ENCODE data around the gene CRACR2B. TPM values are rescaled to one million over a fixed set of nuclear protein-coding genes. Genes with fewer than 3 reads are reported as not detected.

Gene CRACR2B
- total and polyA plus RNA-seq, 2 of the 13 experiments (the other 11 are each of a cell fraction or from before 2014, with no cell fraction given), result 14.9 to 21.0 TPM

DNA sequence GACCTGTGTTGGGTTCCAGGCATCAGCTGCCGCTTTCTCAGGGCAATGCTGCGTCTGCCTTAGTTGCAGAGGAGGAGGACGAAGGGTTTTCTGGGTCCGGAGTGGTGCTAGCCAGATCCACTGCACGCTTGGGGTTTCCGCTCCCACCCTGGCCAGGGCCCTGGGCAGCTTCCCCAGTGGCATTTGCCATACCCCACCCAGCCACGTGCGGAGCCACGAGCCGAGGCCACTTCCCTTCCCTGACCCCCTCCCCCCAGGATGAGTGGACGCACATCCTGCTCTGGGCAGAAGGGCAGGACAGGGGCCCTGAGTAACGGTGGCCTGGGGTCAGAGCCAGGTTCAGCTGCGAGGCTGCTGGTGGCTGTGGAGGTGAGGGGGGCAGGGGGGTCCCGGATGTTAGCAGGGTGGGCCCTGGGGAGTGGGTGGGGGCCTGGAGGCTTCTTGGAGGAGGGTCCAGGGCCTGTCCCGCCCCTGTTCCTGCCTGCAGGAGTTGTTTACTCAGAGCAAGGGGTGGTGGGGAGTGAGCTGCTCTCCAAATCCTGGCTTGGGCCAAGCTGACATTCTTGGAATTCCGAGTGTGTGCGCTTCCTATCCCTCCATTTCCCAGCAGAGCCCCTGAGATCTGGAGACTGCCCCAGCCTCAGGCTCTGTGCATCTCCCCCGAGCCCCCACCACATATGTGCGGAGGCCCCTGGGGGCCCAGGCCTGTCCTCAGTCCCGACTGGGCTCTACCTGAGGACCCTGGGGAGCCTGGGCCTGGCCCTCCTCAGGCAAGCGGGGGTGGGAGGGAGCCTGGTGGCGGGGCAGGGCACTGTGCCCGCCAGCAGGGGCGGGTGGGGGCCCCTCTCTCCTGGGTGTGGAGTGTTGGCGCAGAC, 16.3 kb downstream of the CRACR2B start (continued):
- TF ChIP-seq, protein P1, sequence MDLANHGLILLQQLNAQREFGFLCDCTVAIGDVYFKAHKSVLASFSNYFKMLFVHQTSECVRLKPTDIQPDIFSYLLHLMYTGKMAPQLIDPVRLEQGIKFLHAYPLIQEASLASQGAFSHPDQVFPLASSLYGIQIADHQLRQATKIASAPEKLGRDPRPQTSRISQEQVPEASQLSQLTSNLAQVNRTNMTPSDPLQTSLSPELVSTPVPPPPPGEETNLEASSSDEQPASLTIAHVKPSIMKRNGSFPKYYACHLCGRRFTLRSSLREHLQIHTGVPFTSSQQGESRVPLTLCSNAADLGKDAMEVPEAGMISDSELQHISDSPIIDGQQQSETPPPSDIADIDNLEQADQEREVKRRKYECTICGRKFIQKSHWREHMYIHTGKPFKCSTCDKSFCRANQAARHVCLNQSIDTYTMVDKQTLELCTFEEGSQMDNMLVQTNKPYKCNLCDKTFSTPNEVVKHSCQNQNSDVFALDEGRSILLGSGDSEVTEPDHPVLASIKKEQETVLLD (CRISPR knock-in tag; IDR thresholded peaks at IDR 0.05; ENCODE audit: low read depth), result peak; percentile 26; the same call in 1 of the 2 replicates
- TF ChIP-seq, protein P2, sequence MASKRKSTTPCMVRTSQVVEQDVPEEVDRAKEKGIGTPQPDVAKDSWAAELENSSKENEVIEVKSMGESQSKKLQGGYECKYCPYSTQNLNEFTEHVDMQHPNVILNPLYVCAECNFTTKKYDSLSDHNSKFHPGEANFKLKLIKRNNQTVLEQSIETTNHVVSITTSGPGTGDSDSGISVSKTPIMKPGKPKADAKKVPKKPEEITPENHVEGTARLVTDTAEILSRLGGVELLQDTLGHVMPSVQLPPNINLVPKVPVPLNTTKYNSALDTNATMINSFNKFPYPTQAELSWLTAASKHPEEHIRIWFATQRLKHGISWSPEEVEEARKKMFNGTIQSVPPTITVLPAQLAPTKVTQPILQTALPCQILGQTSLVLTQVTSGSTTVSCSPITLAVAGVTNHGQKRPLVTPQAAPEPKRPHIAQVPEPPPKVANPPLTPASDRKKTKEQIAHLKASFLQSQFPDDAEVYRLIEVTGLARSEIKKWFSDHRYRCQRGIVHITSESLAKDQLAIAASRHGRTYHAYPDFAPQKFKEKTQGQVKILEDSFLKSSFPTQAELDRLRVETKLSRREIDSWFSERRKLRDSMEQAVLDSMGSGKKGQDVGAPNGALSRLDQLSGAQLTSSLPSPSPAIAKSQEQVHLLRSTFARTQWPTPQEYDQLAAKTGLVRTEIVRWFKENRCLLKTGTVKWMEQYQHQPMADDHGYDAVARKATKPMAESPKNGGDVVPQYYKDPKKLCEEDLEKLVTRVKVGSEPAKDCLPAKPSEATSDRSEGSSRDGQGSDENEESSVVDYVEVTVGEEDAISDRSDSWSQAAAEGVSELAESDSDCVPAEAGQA (IDR thresholded peaks at IDR 0.05; ENCODE audit: low read depth), result no peak
- TF ChIP-seq, protein P2 (CRISPR knock-in tag; IDR thresholded peaks at IDR 0.05; ENCODE audit: borderline replicate concordance), result no peak
- TF ChIP-seq ZNF761 (CRISPR knock-in tag; conservative IDR thresholded peaks at IDR 0.05), result no peak
- TF ChIP-seq ZKSCAN8 (CRISPR knock-in tag; IDR thresholded peaks at IDR 0.05; ENCODE audit: borderline replicate concordance), result no peak
- no peak for TF ChIP-seq RARG (CRISPR knock-in tag; IDR thresholded peaks at IDR 0.05; ENCODE audit: low read depth)
- peak; percentile 67 for TF ChIP-seq KAT8 (CRISPR knock-in tag; IDR thresholded peaks at IDR 0.05)
- TF ChIP-seq, protein P3, sequence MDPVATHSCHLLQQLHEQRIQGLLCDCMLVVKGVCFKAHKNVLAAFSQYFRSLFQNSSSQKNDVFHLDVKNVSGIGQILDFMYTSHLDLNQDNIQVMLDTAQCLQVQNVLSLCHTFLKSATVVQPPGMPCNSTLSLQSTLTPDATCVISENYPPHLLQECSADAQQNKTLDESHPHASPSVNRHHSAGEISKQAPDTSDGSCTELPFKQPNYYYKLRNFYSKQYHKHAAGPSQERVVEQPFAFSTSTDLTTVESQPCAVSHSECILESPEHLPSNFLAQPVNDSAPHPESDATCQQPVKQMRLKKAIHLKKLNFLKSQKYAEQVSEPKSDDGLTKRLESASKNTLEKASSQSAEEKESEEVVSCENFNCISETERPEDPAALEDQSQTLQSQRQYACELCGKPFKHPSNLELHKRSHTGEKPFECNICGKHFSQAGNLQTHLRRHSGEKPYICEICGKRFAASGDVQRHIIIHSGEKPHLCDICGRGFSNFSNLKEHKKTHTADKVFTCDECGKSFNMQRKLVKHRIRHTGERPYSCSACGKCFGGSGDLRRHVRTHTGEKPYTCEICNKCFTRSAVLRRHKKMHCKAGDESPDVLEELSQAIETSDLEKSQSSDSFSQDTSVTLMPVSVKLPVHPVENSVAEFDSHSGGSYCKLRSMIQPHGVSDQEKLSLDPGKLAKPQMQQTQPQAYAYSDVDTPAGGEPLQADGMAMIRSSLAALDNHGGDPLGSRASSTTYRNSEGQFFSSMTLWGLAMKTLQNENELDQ (CRISPR knock-in tag; IDR thresholded peaks at IDR 0.05; ENCODE audit: borderline replicate concordance), result no peak
- peak; percentile 54; the same call in 1 of the 2 replicates for TF ChIP-seq MIER3 (CRISPR knock-in tag; IDR thresholded peaks at IDR 0.05; ENCODE audit: borderline replicate concordance)
- no peak for TF ChIP-seq ZNF878 (CRISPR knock-in tag; IDR thresholded peaks at IDR 0.05)
- TF ChIP-seq TBX2 (CRISPR knock-in tag; IDR thresholded peaks at IDR 0.05; ENCODE audit: borderline replicate concordance), result peak; percentile 39; the same call in 1 of the 2 replicates
- no peak for TF ChIP-seq RELA (CRISPR knock-in tag; IDR thresholded peaks at IDR 0.05)
- TF ChIP-seq SMARCC2 (IDR thresholded peaks at IDR 0.05), result no peak

Measured in HepG2 (cell line).